GM21717 (cell line): ENCODE measurements around the gene BET1L.
"Not testable (repeated sequence)": the region's sequence is repeated elsewhere in the genome, so short reads cannot be mapped to it uniquely, and the experiment has no call there.

Source experiments
- ATAC-seq: cut with Tn5 transposase; IDR thresholded peaks from one replicate; pipeline ENCODE4 v1.9.1; 2021; ENCODE audit warnings: mild to moderate bottlenecking, moderate library complexity; ENCODE audit not compliant: unreplicated experiment

The BET1L gene

DNA sequence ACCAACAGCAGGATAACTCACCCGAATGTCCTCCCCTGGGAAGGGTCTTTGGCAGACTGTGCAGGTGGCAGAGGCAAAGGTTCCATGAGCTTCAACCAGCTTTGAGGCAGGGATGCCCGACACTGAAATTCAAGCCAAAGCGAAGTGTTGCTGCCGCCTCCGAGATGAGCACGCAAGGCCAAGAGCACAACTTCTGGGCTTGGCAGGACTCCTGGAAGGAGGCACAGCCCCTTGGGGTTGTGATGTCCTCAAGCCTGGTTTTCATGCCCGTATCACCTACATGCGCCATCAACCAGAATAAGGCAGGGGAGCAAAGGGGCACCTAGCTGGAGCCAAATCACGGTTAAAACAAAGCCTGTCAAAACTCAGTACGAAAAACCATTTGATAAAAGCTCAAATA is 23.2 kb upstream of the BET1L start:
- no peak for ATAC-seq

DNA sequence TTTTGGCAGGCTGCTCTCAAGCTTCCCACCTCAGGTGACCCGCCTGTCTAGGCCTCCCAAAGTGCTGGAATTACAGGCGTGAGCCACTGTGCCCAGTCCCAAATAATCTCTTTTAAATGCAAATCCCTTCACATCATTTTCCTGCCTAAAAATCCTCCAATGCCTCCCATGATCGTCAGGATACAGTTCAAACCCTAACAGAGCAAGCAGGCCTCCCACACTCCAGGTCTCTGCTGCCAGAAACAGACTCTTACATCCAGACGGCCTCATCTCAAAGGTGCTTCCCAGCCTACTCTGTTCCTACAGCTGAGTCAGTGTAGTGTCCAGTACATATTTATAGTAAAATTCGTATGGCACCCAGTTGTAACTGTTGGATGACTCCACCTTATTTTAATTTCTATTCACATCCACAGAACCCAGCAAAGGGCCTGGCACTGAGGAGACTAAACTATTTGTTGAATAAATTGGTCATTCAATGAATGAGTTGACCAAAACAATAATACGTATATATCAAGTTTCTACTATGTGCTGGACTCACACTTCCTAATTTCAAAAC is 20.7 kb upstream of the BET1L start:
- no peak for ATAC-seq

DNA sequence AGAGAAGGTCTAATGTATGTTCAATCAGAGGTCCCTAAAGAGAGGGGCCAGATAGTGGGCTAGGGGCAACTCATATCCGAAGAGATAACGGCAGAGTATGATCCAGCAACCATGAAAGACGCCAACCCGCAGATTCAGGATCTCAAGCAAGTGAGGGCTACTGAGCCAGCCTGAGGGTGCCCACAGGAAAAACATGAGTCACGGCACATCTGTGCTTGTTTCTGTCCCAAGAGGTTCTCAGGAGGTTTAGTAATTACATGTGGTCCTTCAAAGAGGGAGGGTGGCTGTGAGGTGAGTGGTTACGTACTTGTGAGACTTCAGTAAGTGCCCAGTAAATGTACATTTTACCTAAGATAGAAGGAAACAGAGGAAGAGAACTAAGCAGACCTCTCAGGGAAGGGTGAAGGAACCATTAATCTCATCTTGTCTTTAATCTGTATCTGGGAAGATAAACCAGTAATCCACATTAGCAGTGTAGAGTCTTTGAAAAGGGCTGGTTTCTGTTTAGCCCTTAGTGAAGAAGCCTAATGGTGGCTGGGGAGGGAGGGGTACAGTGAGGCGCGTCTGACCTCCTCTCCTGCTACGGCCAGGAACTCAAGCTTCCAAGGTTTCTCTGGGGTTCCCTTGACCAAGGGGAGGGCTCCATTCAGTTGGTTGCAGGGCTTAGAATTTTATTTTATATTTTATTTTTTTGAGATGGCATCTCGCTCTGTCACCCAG is 18.7 kb upstream of the BET1L start:
- no peak for ATAC-seq

DNA sequence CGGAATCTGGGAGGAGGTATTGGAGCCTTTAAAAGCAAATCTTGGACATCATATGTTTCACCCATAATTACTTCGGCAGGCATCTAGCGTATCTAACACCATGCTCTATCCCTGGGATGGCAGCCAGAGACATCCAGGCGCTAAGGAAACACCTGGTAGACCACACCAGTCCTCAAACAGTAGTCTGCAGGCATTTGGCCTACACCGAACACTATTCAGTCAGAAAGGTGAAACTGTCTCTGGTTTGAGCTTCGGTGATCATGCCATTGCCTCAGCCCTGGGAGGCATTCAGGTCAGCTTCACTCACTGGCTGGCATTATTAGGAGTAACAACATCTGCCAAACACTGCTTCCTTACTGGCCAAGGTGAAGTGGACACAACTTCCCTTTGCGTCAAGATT is 17.2 kb upstream of the BET1L start:
- no peak for ATAC-seq

DNA sequence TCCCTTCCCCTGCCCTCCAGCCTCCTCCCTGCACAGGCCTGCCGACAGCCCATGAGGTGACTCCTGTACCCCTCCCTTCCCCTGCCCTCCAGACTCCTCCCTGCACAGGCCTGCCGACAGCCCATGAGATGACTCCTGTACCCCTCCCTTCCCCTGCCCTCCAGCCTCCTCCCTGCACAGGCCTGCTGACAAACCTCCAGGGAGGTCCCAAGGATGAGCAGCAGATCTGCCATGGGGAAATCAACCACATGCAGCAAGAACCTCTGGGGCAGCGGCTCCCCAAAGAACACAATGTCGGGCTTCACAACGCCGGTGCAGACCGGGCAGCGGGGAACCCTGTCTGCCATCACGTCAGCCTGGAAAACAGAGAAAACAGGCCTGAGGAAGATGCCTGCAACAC is 16.7 kb upstream of the BET1L start:
- ATAC-seq: no peak

DNA sequence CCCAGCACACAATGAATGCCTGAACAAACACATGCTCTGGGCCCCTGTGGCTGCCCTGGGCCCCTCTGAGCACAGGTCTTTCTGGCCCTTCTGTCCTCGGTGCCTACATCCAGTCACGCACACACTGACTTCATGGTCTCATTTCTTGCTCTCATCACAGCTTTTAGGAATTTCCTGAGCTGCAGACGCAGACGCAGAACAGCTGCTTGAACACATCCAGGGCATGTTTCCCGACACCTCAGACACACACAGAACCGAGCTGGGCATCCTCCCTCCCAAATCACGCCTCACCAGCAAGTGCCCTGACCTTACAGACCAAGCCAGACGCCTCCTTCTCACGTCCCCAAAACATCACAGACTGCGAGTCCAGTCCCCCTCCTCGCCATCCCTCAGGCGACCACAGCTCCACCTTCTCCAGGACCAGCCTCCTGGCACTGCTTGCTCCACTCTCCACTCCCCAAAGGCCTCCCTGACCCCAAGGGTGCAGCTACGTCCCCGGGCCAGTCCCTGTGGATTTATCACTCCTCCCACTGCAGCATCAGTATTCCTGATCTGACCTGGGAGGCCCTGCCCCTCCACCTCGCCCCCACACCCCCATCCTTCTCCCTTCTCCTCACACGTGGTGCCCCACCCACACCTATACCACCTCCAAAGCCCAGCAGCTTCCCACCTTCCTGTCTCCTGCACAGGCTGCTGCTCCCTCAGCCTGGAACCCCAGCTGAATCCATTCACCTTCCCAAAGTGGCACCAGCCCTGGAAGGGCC is 16.0 kb upstream of the BET1L start:
- ATAC-seq: no peak

DNA sequence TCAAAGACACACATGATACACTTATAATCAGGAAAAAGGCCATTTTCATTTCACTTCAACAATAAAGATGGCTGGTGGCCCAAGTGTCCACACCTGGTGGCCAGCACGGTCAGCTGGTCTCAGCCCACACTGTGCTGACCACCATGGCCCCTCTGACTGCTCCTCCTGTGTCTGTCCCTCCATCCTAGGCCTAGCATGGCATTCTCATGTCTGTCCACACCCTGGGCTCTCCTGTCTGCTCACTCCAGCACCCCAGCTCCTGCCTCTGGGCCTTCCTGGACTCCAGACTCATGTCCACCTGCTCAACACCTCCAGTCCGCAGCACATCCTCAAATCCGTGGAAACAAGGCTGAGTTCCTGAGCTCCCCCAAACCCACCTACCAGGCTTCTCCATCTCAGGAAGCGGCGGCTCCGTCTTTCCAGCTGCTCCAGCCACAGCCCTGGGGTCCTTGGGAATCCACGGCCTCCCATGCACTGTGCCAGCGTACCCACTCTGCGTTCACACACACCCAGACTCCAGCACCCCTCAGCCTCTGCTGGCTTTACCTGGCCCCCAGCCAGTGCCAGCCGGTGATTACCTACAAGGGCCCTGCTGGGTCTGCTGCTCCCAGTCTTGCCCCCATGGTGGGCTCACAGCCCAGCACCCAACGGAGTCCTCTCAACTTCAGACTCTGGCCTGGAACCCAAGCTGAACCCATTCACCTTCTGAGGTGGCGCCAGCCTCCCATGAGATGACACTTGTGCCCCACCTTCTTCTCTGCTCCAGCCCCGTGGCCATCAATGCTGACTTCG is 15.0 kb upstream of the BET1L start:
- no peak for ATAC-seq

DNA sequence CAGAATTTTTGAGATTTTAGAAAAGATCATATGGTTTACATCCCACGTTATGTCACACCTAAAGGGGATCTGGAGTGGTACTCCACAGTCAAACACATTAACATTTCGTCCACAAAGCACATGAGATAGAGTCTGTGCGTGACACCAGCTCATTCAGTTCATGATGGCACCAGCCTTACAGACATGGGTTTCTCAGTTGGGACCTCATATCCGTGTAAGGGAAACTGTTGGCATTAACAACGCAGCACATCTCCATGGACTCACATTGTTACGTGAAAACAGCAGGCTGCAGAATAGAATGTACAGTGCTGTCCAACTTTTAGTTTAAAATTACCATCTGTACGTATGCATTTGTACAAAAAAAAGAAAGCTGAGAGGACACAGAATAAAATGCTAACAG is 14.3 kb upstream of the BET1L start:
- ATAC-seq: no peak

DNA sequence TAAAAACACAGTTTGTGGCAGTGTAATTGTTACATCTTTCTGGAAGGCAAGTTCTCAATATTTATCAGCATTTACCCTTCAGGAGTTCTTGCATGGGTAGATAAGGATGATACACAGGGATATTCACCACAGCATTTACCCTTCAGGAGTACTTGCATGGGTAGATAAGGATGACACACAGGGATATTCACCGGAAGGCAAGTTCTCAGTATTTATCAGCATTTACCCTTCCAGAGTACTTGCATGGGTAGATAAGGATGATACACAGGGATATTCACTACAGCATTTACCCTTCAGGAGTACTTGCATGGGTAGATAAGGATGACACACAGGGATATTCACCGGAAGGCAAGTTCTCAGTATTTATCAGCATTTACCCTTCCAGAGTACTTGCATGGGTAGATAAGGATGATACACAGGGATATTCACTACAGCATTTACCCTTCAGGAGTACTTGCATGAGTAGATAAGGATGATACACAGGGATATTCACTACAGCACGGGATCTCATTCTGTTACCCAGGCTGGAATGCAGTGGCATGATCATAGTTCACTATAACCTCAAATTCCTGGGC is 13.5 kb upstream of the BET1L start:
- ATAC-seq: not testable (repeated sequence)

DNA sequence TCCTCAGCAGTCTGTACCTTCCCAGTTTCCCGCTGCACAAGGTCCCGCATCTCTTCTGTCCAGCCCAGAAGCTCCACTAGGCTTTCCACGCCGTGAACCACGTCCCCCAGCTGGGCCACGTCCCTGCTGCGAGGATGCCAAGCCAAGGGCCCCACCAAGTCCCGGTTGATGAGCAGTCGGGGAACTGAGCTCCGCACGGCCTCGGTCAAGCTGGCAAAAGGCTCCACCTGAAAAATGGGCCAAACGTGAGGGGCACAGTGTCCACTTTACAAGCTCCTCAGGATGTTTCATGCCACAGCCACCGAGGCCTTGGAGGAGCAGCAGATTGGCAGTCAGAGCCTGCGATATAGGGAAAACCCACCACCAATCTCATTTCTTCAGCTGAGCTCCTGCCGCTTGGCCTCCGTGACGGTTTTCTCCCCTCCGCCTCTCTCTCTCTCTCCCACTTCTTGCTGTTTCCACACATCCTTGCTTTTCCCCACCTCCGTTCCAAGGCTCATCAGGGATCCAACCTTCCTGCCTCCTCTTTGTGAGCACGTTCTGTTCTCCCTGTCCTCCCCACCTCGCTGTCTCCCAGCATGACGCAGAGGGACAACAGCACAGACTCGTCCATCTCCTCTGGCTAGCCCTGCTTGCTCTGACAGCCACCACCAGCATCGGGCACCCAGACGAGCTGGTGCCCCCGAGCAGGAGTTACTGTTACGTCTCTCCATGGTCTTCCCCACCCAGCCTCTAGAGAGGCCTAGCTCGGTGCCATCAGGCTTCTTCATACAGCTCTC is 11.8 kb upstream of the BET1L start:
- no peak for ATAC-seq

DNA sequence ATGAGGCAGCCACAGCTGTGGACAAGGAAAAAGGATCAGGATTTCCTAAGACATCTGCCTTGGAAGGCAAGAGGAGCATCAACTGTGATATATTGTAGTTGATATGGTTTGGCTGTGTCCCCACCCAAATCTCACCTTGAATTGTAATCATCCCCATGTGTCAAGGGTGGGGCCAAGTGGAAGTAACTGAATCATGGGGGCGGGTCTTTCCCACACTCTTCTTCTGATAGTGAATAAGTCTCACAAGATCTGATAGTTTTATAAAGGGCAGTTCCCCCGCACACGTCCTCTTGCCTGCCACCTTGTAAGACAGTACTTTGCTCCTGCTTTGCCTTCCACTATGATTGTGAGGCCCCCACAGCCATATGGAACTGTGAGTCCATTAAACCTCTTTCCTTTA is 10.5 kb upstream of the BET1L start:
- no peak for ATAC-seq

DNA sequence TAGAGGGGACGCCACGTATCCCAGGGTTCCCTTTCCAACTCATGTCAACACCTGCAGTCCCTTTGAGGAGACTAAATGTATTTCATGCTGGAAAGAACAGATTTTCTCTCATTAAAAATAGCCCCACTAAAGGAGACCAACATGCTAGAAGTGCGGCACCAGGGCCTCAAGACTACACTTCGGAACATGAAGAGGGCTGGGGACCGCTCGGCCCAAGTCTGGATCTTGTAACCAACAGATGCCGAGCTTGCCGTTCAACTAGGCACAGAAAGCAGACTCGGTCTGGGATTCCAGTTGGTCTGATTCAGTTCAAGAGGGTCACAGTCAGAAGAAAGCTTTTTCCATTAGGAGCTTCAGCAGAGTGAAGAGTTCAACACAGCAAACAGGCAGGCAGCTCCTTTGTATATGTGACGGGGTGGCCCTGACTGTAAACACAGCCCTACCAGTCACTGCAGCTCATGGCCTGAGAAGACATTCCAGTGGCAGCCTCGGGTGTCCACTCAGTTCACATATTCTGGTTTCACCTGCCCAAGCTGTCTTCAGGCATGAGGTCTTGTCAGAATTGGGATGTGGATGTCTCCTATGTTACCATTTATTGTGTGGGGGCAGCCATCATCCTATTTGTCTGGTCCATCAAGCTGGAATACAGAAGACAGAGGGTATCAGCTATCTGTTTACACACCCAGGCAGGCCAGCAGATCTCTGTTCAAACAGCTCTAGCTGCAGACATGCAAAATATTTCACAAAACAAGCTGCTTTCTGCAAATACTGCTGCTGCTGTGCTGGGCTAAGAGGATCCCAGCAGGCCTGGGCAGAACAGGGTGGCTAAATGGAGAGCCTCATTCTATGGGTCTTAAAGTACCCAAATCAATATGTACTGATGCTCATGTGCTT is 9.1 kb upstream of the BET1L start:
- no peak for ATAC-seq

DNA sequence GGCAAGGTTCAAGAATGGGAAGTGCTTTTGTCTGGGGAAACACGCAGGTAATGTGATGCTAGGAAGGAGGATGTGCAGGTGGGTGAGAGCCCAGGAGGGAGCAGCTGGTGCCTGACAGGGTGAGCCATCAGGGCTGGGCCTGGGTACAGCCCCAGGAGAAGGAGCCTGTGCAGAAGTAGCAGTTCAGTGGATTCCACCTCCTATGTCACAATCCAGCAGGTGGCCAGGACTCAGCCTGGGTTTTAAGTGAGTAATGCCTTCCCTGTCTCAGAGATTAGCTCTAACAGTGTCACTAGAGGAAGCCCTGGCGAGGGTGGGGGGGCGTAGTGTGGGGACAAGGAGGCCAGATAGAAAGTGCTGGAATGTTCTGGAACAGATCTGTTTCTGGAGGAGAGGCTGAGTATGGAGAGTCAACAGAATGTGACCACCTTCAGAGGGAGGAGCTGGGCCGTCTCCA is 8.4 kb upstream of the BET1L start:
- ATAC-seq: no peak

DNA sequence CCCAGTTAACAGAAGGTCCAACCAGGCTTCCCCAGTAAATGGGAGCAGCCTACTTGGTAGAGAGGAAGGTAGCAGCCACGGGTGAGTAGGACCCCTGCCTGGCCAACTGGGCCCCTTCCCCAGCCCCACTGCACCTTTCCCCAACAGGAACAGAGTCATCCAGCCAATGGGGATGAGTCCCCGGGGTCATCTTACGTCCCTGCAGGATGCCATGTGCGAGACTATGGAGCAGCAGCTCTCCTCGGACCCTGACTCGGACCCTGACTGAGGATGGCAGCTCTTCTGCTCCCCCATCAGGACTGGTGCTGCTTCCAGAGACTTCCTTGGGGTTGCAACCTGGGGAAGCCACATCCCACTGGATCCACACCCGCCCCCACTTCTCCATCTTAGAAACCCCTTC is 6.9 kb upstream of the BET1L start:
- ATAC-seq: no peak

DNA sequence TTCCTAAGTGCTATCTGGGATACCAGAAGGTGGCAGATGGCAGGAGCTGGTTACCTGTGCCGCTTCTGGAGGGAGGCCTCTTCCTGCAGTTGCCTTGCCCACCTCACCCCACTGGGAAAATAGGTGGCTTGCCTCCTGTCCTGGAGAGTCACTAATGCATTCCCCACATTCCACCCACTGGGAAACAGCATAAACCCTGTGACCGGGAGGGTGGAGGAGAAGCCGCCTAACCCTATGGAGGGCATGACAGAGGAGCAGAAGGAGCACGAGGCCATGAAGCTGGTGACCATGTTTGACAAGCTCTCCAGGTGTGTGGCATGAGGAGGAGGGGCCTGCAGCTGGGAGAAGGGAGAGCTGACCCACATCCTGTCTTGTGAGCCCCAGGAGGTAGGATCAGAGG is 5.9 kb upstream of the BET1L start:
- no peak for ATAC-seq

DNA sequence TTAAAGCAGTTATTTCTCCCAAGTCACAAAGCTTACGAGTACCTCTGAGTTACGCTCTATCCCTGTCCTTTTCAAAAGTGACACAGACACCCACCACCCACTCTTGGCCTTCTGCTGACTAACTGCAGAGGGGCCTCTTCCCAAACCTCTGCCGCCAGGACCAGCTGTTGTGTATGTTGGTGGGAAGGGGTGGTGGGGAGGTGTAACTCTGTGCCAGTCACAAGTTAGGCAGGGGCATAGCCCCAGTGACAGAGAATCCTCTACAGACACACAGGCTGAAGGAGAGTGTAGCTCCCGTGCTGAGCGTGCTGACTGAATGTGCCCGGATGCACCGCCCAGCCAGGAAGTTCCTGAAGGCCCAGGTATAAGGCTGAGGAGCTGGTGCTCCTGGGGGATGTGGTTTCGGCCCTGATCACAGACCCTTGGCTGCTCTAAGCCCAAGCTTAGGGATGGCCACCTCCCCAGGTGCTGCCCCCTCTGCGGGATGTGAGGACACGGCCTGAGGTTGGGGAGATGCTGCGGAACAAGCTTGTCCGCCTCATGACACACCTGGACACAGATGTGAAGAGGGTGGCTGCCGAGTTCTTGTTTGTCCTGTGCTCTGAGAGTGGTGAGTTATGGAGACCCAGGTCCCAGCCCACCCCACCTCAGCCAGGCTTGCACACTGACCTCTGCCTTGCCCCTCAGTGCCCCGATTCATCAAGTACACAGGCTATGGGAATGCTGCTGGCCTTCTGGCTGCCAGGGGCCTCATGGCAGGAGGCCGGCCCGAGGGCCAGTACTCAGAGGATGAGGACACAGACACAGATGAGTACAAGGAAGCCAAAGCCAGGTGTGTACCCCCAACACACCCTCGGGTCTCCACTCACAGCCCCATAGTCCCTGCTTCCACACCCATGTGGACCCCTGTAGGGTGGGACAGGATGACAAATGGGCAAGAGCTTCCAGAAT is 5.2 kb upstream of the BET1L start:
- ATAC-seq: no peak

DNA sequence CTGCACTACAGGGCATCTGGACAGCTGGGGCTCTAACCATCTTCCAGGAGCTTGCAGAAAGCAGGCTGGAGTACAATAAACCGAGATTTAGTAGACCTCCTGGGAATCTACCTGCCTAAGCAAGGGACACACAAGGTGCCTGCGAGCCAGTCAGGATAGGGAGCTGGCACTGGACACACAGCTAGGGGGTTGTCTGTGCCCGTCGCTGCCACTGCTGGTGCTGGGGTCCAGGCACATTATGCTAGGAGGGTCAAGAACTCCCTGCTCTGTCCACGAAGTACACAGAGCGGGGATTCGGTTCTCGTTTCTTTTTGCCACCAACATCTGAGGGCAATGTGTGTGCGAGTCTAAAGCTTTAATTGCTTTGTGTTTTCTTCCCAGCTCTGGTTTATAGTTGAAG is 4.5 kb upstream of the BET1L start:
- ATAC-seq: no peak

DNA sequence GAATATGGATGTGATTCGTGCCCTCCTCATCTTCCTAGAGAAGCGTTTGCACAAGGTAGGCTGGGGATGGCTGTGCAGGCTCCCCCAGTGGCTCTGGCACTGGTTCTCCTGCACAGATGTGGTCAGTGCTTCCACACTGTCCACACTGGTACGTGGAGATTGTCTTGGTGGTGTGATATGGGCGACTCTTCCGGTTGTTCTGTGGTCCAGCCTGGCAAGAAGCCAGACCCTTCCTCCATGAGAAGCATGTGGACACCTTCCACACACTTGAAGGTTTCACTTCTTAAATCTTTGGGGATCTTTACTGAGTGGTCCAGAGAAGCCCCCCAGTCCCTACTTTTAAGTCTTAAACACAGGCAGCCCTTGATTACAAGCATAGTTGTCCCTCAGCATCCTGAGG is 4.1 kb upstream of the BET1L start:
- no peak for ATAC-seq
